Smooth muscle cell (in vitro differentiated cells): ENCODE measurements around the gene B4GALNT3. TPM values are rescaled to one million over a fixed set of nuclear protein-coding genes. Genes with fewer than 3 reads are reported as not detected.

Experiments
- DNase-seq: peaks from one replicate; lab custom pipeline; 2025; ENCODE audit not compliant: unreplicated experiment; lab: John Stamatoyannopoulos, UW
- H2AFZ ChIP-seq: fragments of 200-600 bp; sonication (generic); 2 replicates; pipeline ENCODE4 v1.6.0; 2016; ENCODE audit warnings: antibody characterized with exemption, low read depth, mild to moderate bottlenecking
- H3F3A ChIP-seq: fragments of 200-600 bp; sonication (generic); 2 replicates; pipeline ENCODE4 v1.6.0; 2017; ENCODE audit warnings: antibody characterized with exemption, low read depth
- H3K27ac ChIP-seq: fragments of 200-600 bp; sonication (generic); 2 replicates; pipeline ENCODE4 v1.5.1; 2016; ENCODE audit warnings: low read depth, mild to moderate bottlenecking
- H3K27me3 ChIP-seq: fragments of 200-600 bp; sonication (generic); 2 replicates; pipeline ENCODE4 v1.6.1; 2016; ENCODE audit warnings: low read depth, mild to moderate bottlenecking
- H3K36me3 ChIP-seq: fragments of 200-600 bp; sonication (generic); 2 replicates; pipeline ENCODE4 v1.5.1; 2016; ENCODE audit warnings: low read depth
- H3K4me1 ChIP-seq: fragments of 200-600 bp; sonication (generic); 2 replicates; pipeline ENCODE4 v1.5.1; 2016; ENCODE audit warnings: low read depth
- H3K4me2 ChIP-seq: fragments of 200-600 bp; sonication (generic); 2 replicates; pipeline ENCODE4 v1.6.0; 2016; ENCODE audit warnings: mild to moderate bottlenecking
- H3K4me3 ChIP-seq: fragments of 200-600 bp; sonication (generic); 2 replicates; pipeline ENCODE4 v1.5.1; 2016; ENCODE audit warnings: mild to moderate bottlenecking
- H3K79me2 ChIP-seq: fragments of 200-600 bp; sonication (generic); 2 replicates; pipeline ENCODE4 v1.6.0; 2016; ENCODE audit warnings: low read depth, mild to moderate bottlenecking
- H3K9ac ChIP-seq: fragments of 200-600 bp; sonication (generic); 2 replicates; pipeline ENCODE4 v1.6.0; 2016; ENCODE audit warnings: low read depth
- H3K9me3 ChIP-seq: fragments of 200-600 bp; sonication (generic); replicated peaks from 2 replicates; pipeline ENCODE4 v1.5.1; 2016; ENCODE audit warnings: low read depth
- H4K20me1 ChIP-seq: fragments of 200-600 bp; sonication (generic); 2 replicates; pipeline ENCODE4 v1.6.0; 2016; ENCODE audit warnings: low read depth
- CTCF ChIP-seq: fragments of 200-600 bp; sonication (generic); IDR thresholded peaks from 2 replicates; pipeline ENCODE4 v1.5.1; 2017; ENCODE audit warnings: borderline replicate concordance, mild to moderate bottlenecking, antibody characterized with exemption; ENCODE audit not compliant: insufficient read depth, poor library complexity, severe bottlenecking
- WGBS: methylation state at CpG from one replicate; pipeline ENCODE4 v1.1.7; 2016; ENCODE audit warnings: low lambda C conversion rate; 5-methylcytosine and 5-hydroxymethylcytosine counted together
- polyA plus RNA-seq: library from polyadenylated mRNA; unstranded; fragments of >200 nt; fragmentation: Nextera tagmentation; extraction: Ambion mirVana; gene quantifications from 2 replicates; pipeline ENCODE4 v1.2.1, GENCODE V29; 2016
- total RNA-seq: library from RNA; depleted of rRNA; stranded (reverse); fragments of >200 nt; gene quantifications from 2 replicates; pipeline ENCODE4 v1.2.3, GENCODE V29; 2014

B4GALNT3 gene
- total and polyA plus RNA-seq, 2 experiments from 2014 or later, result 5.1 to 5.7 TPM

- no peak overlapping the region for H3K27ac ChIP-seq
- H3K36me3 ChIP-seq, result no peaks in the 10 kb centered on the region
- H3K4me1 ChIP-seq, result no peaks in the 10 kb centered on the region
- no peaks in the 10 kb centered on the region for H3K9me3 ChIP-seq
- H3K79me2 ChIP-seq, result no peaks in the 10 kb centered on the region
- H3K27me3 ChIP-seq, result no peaks in the 10 kb centered on the region
- no peak overlapping the region for H3K4me3 ChIP-seq
- H3K9ac ChIP-seq, result no peak overlapping the region
- no peak for TF ChIP-seq CTCF
- H4K20me1 ChIP-seq, result no peaks in the 10 kb centered on the region
- no peaks in the 10 kb centered on the region for H3F3A ChIP-seq
- H2AFZ ChIP-seq, result no peak overlapping the region
- no peak for DNase-seq
- H3K4me2 ChIP-seq, result no peak overlapping the region
- 90% methylated on average over 4 of the region's 4 CpGs for WGBS
These were observed 10.5 kb upstream of the B4GALNT3 start for GRCh38 chr12:449203-449602.

GRCh38 chr12:450438-450837, 9.3 kb upstream of the B4GALNT3 start:
- no peak for TF ChIP-seq CTCF

GRCh38 chr12:452667-453210, 7.0 kb upstream of the B4GALNT3 start:
- Histone ChIP-seq H4K20me1 (no peaks in the 10 kb centered on the region), H3K4me1 (no peaks in the 10 kb centered on the region), H3F3A (no peaks in the 10 kb centered on the region), H3K9ac (no peak overlapping the region), H3K4me2 (no peak overlapping the region), H3K4me3 (no peak overlapping the region), H3K79me2 (no peaks in the 10 kb centered on the region), H2AFZ (no peak overlapping the region), H3K27ac (no peak overlapping the region), H3K9me3 (no peaks in the 10 kb centered on the region), H3K36me3 (no peaks in the 10 kb centered on the region), H3K27me3 (no peaks in the 10 kb centered on the region)
- 95% methylated on average over 8 of the region's 25 CpGs for WGBS
- no peak for DNase-seq
- no peak for TF ChIP-seq CTCF

More at GRCh38 chr12:450438-450837, 9.3 kb upstream of the B4GALNT3 start:
- Histone ChIP-seq H3K9me3 (no peaks in the 10 kb centered on the region), H4K20me1 (no peaks in the 10 kb centered on the region), H3K36me3 (no peaks in the 10 kb centered on the region), H3K4me3 (no peak overlapping the region), H3K79me2 (no peaks in the 10 kb centered on the region), H3K27ac (no peak overlapping the region), H3K4me1 (no peaks in the 10 kb centered on the region), H3K4me2 (no peak overlapping the region), H3K27me3 (no peaks in the 10 kb centered on the region), H3K9ac (no peak overlapping the region), H3F3A (no peaks in the 10 kb centered on the region), H2AFZ (no peak overlapping the region)
- no peak for DNase-seq
- 78% methylated on average over 3 of the region's 3 CpGs for WGBS

GRCh38 chr12:454833-455232, 4.9 kb upstream of the B4GALNT3 start:
- Histone ChIP-seq H3K4me3 (no peak overlapping the region), H2AFZ (no peak overlapping the region), H3K79me2 (no peaks in the 10 kb centered on the region), H3K9me3 (no peaks in the 10 kb centered on the region), H3K27me3 (peaks cover 14% of the 10 kb centered on the region), H3K27ac (no peak overlapping the region), H3K36me3 (no peaks in the 10 kb centered on the region), H3K9ac (no peak overlapping the region), H3F3A (peaks cover 6% of the 10 kb centered on the region), H3K4me1 (peaks cover 7% of the 10 kb centered on the region), H3K4me2 (no peak overlapping the region), H4K20me1 (no peaks in the 10 kb centered on the region)
- 79% methylated on average over 1 of the region's 1 CpG for WGBS
- no peak for TF ChIP-seq CTCF
- no peak for DNase-seq
